Measurements from ENCODE around the gene MMEL1. TPM values are rescaled to one million over a fixed set of nuclear protein-coding genes. Genes with fewer than 3 reads are reported as not detected.

The MMEL1 gene
- polyA plus RNA-seq, 2 of the 4 experiments (the other 2 are of a cell fraction), result not detected

DNA sequence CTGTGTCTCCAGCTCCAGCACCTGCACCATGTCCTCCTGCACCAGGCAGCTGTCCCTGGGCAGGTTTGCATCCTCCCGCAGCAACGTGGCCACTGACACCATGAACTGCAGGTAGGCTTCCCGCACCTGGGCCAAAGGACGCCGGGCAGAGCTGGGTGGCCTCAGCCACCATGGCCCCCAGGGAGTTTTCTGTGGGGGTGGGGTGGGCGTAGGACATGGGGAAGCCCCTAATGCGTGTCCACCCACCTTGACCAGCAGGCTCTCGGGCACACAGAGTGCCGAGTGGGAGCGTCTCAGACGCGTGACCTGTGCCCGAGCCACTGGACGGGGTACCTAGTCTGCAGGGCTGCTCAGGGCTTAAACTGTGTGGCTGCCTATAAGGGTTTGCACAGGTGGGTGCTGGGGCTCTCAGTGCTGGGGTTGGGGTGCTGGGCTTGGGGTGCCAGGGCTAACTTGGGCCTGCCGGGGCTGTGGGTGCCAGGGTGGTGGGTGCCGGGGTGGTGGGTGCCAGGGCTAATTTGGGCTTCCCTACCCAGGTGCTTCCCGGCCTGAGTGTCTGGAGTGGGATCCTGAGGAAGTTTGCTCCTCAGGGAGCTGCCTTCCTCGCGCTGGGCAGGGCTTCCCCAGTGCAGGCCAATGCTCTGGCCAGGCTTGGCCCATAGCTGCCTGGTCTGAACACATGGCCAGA, 28.5 kb downstream of the MMEL1 start:
- Histone ChIP-seq H3K27ac (no peak overlapping the region), H3K4me3 (no peak overlapping the region), H3K4me1 (no peaks in the 10 kb centered on the region), H3K9me3 (no peaks in the 10 kb centered on the region), H3K4me2 (no peak overlapping the region)
- no peak for DNase-seq (ENCODE audit: low read depth in 1 of 2, low spot score in 1 of 2)
- TF ChIP-seq, protein P1, sequence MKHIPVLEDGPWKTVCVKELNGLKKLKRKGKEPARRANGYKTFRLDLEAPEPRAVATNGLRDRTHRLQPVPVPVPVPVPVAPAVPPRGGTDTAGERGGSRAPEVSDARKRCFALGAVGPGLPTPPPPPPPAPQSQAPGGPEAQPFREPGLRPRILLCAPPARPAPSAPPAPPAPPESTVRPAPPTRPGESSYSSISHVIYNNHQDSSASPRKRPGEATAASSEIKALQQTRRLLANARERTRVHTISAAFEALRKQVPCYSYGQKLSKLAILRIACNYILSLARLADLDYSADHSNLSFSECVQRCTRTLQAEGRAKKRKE (CRISPR knock-in tag; IDR thresholded peaks at IDR 0.05; ENCODE audit: low read depth), result no peak
- TF ChIP-seq SREBF2 (IDR thresholded peaks at IDR 0.05), result no peak
- no peak for TF ChIP-seq KDM1A (IDR thresholded peaks at IDR 0.05; ENCODE audit: low read depth)
- no peak for TF ChIP-seq FOSL2 (IDR thresholded peaks at IDR 0.05)
- no peak for TF ChIP-seq FOSL2 (CRISPR knock-in tag; IDR thresholded peaks at IDR 0.05)
- no peak for TF ChIP-seq MAZ (IDR thresholded peaks at IDR 0.05; ENCODE audit: borderline replicate concordance, low read depth, low read length)
- TF ChIP-seq BHLHE40 (IDR thresholded peaks at IDR 0.05; ENCODE audit: low read depth, low read length), result no peak
- no peak for TF ChIP-seq KDM5A (IDR thresholded peaks at IDR 0.05)
- TF ChIP-seq RNF2 (IDR thresholded peaks at IDR 0.05; ENCODE audit: borderline replicate concordance, low read depth), result no peak
- no peak for TF ChIP-seq PHF8 (IDR thresholded peaks at IDR 0.05; ENCODE audit: borderline replicate concordance, low read depth)
- TF ChIP-seq, protein P2, sequence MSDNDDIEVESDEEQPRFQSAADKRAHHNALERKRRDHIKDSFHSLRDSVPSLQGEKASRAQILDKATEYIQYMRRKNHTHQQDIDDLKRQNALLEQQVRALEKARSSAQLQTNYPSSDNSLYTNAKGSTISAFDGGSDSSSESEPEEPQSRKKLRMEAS (IDR thresholded peaks at IDR 0.05), result no peak
- TF ChIP-seq MYC (IDR thresholded peaks at IDR 0.05; ENCODE audit: borderline replicate concordance, low read length), result no peak
- no peak for TF ChIP-seq RCOR1 (IDR thresholded peaks at IDR 0.05; ENCODE audit: low read depth, low read length)
- TF ChIP-seq, protein P3, sequence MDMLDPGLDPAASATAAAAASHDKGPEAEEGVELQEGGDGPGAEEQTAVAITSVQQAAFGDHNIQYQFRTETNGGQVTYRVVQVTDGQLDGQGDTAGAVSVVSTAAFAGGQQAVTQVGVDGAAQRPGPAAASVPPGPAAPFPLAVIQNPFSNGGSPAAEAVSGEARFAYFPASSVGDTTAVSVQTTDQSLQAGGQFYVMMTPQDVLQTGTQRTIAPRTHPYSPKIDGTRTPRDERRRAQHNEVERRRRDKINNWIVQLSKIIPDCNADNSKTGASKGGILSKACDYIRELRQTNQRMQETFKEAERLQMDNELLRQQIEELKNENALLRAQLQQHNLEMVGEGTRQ (IDR thresholded peaks at IDR 0.05), result no peak
- no CpG with 5 or more reads among the region's 19 CpGs for WGBS (ENCODE audit: missing lambda C conversion rate)
- CTCF ChIA-PET, result no interaction called here
- no peak for FAIRE-seq
- ATAC-seq, result peak in 1 of 2 experiments; percentile 51; a peak in 3 of 6 replicates
- POLR2A ChIA-PET, result no interaction called here

DNA sequence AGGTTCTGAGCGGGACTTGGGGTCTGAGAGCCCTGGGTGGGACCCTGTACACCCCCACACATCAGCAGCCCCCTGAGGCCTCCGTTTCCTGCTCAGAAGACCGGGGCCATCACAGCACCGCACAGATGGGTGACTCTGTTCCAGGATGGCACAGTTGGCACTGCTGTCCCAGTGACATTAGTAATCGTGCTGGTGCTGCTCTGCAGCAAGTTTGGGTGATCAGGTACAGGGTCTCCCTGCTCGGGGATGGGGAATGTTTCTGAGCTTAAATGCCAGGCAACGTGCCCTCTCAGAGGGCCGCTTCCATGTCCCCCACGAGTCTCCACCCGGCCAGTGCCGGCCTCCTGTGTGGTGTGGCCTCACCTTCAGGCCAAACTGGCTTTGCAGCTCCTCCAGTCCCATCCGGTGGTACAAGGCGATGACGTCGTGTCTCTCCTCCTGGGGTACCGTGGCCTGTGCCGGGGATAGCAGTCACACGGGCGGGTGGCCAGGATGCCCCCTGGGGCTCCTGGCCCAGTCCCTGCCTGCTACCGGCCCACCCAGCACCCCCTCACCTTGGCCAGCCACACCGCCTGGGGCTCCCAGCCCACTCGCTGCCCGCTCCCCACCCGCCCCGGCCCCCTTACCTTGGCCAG, 29.2 kb downstream of the MMEL1 start:
- no peak overlapping the region for H3K4me3 ChIP-seq
- POLR2A ChIA-PET, result no interaction called here
- FAIRE-seq (no peak), ATAC-seq (no peak), DNase-seq (ENCODE audit: low read depth in 1 of 2, low spot score in 1 of 2) (no peak)
- no peaks in the 10 kb centered on the region for H3K4me1 ChIP-seq
- TF ChIP-seq, protein P1 (CRISPR knock-in tag; IDR thresholded peaks at IDR 0.05; ENCODE audit: low read depth), result no peak
- TF ChIP-seq ZSCAN20 (CRISPR knock-in tag; IDR thresholded peaks at IDR 0.05) (no peak), CHD2 (IDR thresholded peaks at IDR 0.05; ENCODE audit: low read length, partially characterized antibody) (no peak)
- TF ChIP-seq, protein P4, sequence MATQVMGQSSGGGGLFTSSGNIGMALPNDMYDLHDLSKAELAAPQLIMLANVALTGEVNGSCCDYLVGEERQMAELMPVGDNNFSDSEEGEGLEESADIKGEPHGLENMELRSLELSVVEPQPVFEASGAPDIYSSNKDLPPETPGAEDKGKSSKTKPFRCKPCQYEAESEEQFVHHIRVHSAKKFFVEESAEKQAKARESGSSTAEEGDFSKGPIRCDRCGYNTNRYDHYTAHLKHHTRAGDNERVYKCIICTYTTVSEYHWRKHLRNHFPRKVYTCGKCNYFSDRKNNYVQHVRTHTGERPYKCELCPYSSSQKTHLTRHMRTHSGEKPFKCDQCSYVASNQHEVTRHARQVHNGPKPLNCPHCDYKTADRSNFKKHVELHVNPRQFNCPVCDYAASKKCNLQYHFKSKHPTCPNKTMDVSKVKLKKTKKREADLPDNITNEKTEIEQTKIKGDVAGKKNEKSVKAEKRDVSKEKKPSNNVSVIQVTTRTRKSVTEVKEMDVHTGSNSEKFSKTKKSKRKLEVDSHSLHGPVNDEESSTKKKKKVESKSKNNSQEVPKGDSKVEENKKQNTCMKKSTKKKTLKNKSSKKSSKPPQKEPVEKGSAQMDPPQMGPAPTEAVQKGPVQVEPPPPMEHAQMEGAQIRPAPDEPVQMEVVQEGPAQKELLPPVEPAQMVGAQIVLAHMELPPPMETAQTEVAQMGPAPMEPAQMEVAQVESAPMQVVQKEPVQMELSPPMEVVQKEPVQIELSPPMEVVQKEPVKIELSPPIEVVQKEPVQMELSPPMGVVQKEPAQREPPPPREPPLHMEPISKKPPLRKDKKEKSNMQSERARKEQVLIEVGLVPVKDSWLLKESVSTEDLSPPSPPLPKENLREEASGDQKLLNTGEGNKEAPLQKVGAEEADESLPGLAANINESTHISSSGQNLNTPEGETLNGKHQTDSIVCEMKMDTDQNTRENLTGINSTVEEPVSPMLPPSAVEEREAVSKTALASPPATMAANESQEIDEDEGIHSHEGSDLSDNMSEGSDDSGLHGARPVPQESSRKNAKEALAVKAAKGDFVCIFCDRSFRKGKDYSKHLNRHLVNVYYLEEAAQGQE (IDR thresholded peaks at IDR 0.05), result no peak
- TF ChIP-seq, protein P5, sequence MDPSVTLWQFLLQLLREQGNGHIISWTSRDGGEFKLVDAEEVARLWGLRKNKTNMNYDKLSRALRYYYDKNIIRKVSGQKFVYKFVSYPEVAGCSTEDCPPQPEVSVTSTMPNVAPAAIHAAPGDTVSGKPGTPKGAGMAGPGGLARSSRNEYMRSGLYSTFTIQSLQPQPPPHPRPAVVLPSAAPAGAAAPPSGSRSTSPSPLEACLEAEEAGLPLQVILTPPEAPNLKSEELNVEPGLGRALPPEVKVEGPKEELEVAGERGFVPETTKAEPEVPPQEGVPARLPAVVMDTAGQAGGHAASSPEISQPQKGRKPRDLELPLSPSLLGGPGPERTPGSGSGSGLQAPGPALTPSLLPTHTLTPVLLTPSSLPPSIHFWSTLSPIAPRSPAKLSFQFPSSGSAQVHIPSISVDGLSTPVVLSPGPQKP (IDR thresholded peaks at IDR 0.05; ENCODE audit: low read depth, low read length), result no peak
- WGBS (ENCODE audit: missing lambda C conversion rate), result 80% methylated on average over 1 of the region's 25 CpGs
- CTCF ChIA-PET, result no interaction called here
- no peak overlapping the region for H3K27ac ChIP-seq
- no peaks in the 10 kb centered on the region for H3K9me3 ChIP-seq
- no peak overlapping the region for H3K4me2 ChIP-seq
